Neuron (in vitro differentiated cells): ENCODE measurements around the gene RGS5.
A peak's percentile ranks its signal among the peaks of the same experiment; 100 is the strongest.
"Not testable (repeated sequence)": the region's sequence is repeated elsewhere in the genome, so short reads cannot be mapped to it uniquely, and the experiment has no call there.

ENCODE experiments used
- H2AFZ ChIP-seq: one replicate; pipeline ENCODE4 v1.6.1; 2013; ENCODE audit warnings: low read depth, mild to moderate bottlenecking, inconsistent platforms, low read length, moderate library complexity
- H3K27me3 ChIP-seq: one replicate; pipeline ENCODE4 v1.6.1; 2013; ENCODE audit warnings: low read length; ENCODE audit not compliant: insufficient read depth
- H3K36me3 ChIP-seq: one replicate; pipeline ENCODE4 v1.6.1; 2013; ENCODE audit warnings: low read length; ENCODE audit not compliant: insufficient read depth
- H3K4me1 ChIP-seq: one replicate; pipeline ENCODE4 v1.6.1; 2013; ENCODE audit warnings: low read length; ENCODE audit not compliant: insufficient read depth
- H3K4me3 ChIP-seq: 2 replicates; pipeline ENCODE4 v1.5.1; 2013; ENCODE audit warnings: mild to moderate bottlenecking, low read length, moderate library complexity
- H3K9me3 ChIP-seq: one replicate; pipeline ENCODE4 v1.6.1; 2013; ENCODE audit warnings: low read length

RGS5 gene

GRCh38 chr1:163202833-163203451 lies at the start of gene RGS5:
RGS5 (minus strand) TSS chr1:163202916; CDS start chr1:163202835, 81 bp downstream.
- Histone ChIP-seq H3K4me3 (peak within 1 kb of the TSS; percentile 40), H3K36me3 (no peaks in the 10 kb centered on the region), H3K27me3 (no peaks in the 10 kb centered on the region), H3K4me1 (peaks cover 21% of the 10 kb centered on the region), H2AFZ (peak within 1 kb of the TSS; percentile 36), H3K9me3 (no peaks in the 10 kb centered on the region)

GRCh38 chr1:163250382-163250974 lies 47.8 kb upstream of the RGS5 start:
- H3K4me3 ChIP-seq = no peak overlapping the region
- H3K4me1 ChIP-seq = no peaks in the 10 kb centered on the region
- H3K36me3 ChIP-seq = no peaks in the 10 kb centered on the region
- H2AFZ ChIP-seq = no peak overlapping the region
- no peaks in the 10 kb centered on the region for H3K27me3 ChIP-seq
- no peaks in the 10 kb centered on the region for H3K9me3 ChIP-seq

GRCh38 chr1:163248064-163248463 lies 45.3 kb upstream of the RGS5 start:
- no peak overlapping the region for H3K4me3 ChIP-seq
- H3K9me3 ChIP-seq = no peaks in the 10 kb centered on the region
- no peak overlapping the region for H2AFZ ChIP-seq
- no peaks in the 10 kb centered on the region for H3K36me3 ChIP-seq
- H3K27me3 ChIP-seq = no peaks in the 10 kb centered on the region
- H3K4me1 ChIP-seq = no peaks in the 10 kb centered on the region

GRCh38 chr1:163244648-163245047 lies 41.9 kb upstream of the RGS5 start:
- H3K9me3 ChIP-seq, H3K36me3 ChIP-seq, H3K4me3 ChIP-seq, H2AFZ ChIP-seq, H3K4me1 ChIP-seq, H3K27me3 ChIP-seq: not testable (repeated sequence)

GRCh38 chr1:163241746-163242145 lies 39.0 kb upstream of the RGS5 start:
- no peaks in the 10 kb centered on the region for H3K36me3 ChIP-seq
- H3K9me3 ChIP-seq = no peaks in the 10 kb centered on the region
- no peak overlapping the region for H3K4me3 ChIP-seq
- no peaks in the 10 kb centered on the region for H3K4me1 ChIP-seq
- no peaks in the 10 kb centered on the region for H3K27me3 ChIP-seq
- H2AFZ ChIP-seq = no peak overlapping the region

- H3K4me3 ChIP-seq = no peak overlapping the region
- H3K4me1 ChIP-seq = no peaks in the 10 kb centered on the region
- H3K27me3 ChIP-seq = no peaks in the 10 kb centered on the region
- H3K36me3 ChIP-seq = no peaks in the 10 kb centered on the region
- no peak overlapping the region for H2AFZ ChIP-seq
- no peaks in the 10 kb centered on the region for H3K9me3 ChIP-seq
Measured at GRCh38 chr1:163240705-163241104, 38.0 kb upstream of the RGS5 start.

- H3K27me3 ChIP-seq, H3K4me3 ChIP-seq, H2AFZ ChIP-seq, H3K4me1 ChIP-seq, H3K9me3 ChIP-seq, H3K36me3 ChIP-seq: not testable (repeated sequence)
Measured at GRCh38 chr1:163233643-163234042, 30.9 kb upstream of the RGS5 start.

GRCh38 chr1:163231385-163231784 lies 28.7 kb upstream of the RGS5 start:
- no peaks in the 10 kb centered on the region for H3K4me1 ChIP-seq
- no peaks in the 10 kb centered on the region for H3K36me3 ChIP-seq
- no peaks in the 10 kb centered on the region for H3K9me3 ChIP-seq
- H3K4me3 ChIP-seq = no peak overlapping the region
- no peak overlapping the region for H2AFZ ChIP-seq
- no peaks in the 10 kb centered on the region for H3K27me3 ChIP-seq

- Histone ChIP-seq H3K4me1 (no peaks in the 10 kb centered on the region), H3K4me3 (no peak overlapping the region), H3K27me3 (no peaks in the 10 kb centered on the region), H2AFZ (no peak overlapping the region), H3K36me3 (no peaks in the 10 kb centered on the region), H3K9me3 (no peaks in the 10 kb centered on the region)
Measured at GRCh38 chr1:163230827-163231226, 28.1 kb upstream of the RGS5 start.

- not testable (repeated sequence) for H3K36me3 ChIP-seq, H3K4me3 ChIP-seq, H3K4me1 ChIP-seq, H2AFZ ChIP-seq, H3K27me3 ChIP-seq, H3K9me3 ChIP-seq
Measured at GRCh38 chr1:163228271-163228670, 25.6 kb upstream of the RGS5 start.

- Histone ChIP-seq H3K4me1 (no peaks in the 10 kb centered on the region), H2AFZ (no peak overlapping the region), H3K36me3 (no peaks in the 10 kb centered on the region), H3K9me3 (no peaks in the 10 kb centered on the region), H3K4me3 (no peak overlapping the region), H3K27me3 (no peaks in the 10 kb centered on the region)
Measured at GRCh38 chr1:163227126-163227525, 24.4 kb upstream of the RGS5 start.

- no peaks in the 10 kb centered on the region for H3K36me3 ChIP-seq
- H2AFZ ChIP-seq = no peak overlapping the region
- H3K4me3 ChIP-seq = no peak overlapping the region
- no peaks in the 10 kb centered on the region for H3K27me3 ChIP-seq
- no peaks in the 10 kb centered on the region for H3K9me3 ChIP-seq
- H3K4me1 ChIP-seq = no peaks in the 10 kb centered on the region
Measured at GRCh38 chr1:163213626-163214025, 10.9 kb upstream of the RGS5 start.

- no peak overlapping the region for H3K4me3 ChIP-seq
Measured at GRCh38 chr1:163211667-163212066, 9.0 kb upstream of the RGS5 start.

GRCh38 chr1:163205513-163205912 lies 2.8 kb upstream of the RGS5 start:
- Histone ChIP-seq H3K27me3 (no peaks in the 10 kb centered on the region), H3K4me1 (peaks cover 21% of the 10 kb centered on the region), H3K9me3 (no peaks in the 10 kb centered on the region), H3K36me3 (no peaks in the 10 kb centered on the region), H2AFZ (no peak overlapping the region), H3K4me3 (no peak overlapping the region)

More at GRCh38 chr1:163211667-163212066, 9.0 kb upstream of the RGS5 start:
- no peaks in the 10 kb centered on the region for H3K27me3 ChIP-seq
- no peaks in the 10 kb centered on the region for H3K36me3 ChIP-seq
- no peaks in the 10 kb centered on the region for H3K4me1 ChIP-seq
- H3K9me3 ChIP-seq = no peaks in the 10 kb centered on the region
- H2AFZ ChIP-seq = no peak overlapping the region
